GM19328 (cell line): Measurements from ENCODE around the gene ASNSD1.
"Not testable (repeated sequence)": the region's sequence is repeated elsewhere in the genome, so short reads cannot be mapped to it uniquely, and the experiment has no call there.

ENCODE experiments used
- ATAC-seq: cut with Tn5 transposase; IDR thresholded peaks from one replicate; pipeline ENCODE4 v1.9.1; 2021; ENCODE audit warnings: mild to moderate bottlenecking, moderate library complexity; ENCODE audit not compliant: unreplicated experiment

ASNSD1 gene

GRCh38 chr2:189685540-189686229 is 24.4 kb downstream of the ASNSD1 start:
- ATAC-seq = no peak

- ATAC-seq = not testable (repeated sequence)
Measured at GRCh38 chr2:189687796-189688195, 26.5 kb downstream of the ASNSD1 start.

GRCh38 chr2:189696223-189696622 is 35.0 kb downstream of the ASNSD1 start:
- no peak for ATAC-seq

GRCh38 chr2:189698020-189698887 is 37.0 kb downstream of the ASNSD1 start:
- ATAC-seq = no peak

GRCh38 chr2:189700681-189701080 is 39.4 kb downstream of the ASNSD1 start:
- no peak for ATAC-seq

- no peak for ATAC-seq
Measured at GRCh38 chr2:189702071-189702470, 40.8 kb downstream of the ASNSD1 start.

GRCh38 chr2:189709501-189710221 is 48.4 kb downstream of the ASNSD1 start:
- no peak for ATAC-seq

GRCh38 chr2:189717593-189717992 is 56.3 kb downstream of the ASNSD1 start:
- ATAC-seq = not testable (repeated sequence)

- no peak for ATAC-seq
Measured at GRCh38 chr2:189719571-189719970, 58.3 kb downstream of the ASNSD1 start.
